Measurements from ENCODE around the gene TEX11.
"Not testable (repeated sequence)": the region's sequence is repeated elsewhere in the genome, so short reads cannot be mapped to it uniquely, and the experiment has no call there.

The TEX11 gene

GRCh38 chrX:70621743-70622142 is 286.8 kb downstream of the TEX11 start:
- no peak overlapping the region for H3K4me3 ChIP-seq
- no peaks in the 10 kb centered on the region for H3K36me3 ChIP-seq (replicated peaks)
- no peak for DNase-seq (ENCODE audit: low spot score in 2 of 2)
- H3K9me3 ChIP-seq = no peaks in the 10 kb centered on the region
- no peaks in the 10 kb centered on the region for H3K4me1 ChIP-seq
- in situ Hi-C loops (cut with MboI; ENCODE audit: low sequenced_read_pairs) = no loop called here
- H3K27me3 ChIP-seq (ENCODE audit: low read depth) = peaks cover 22% of the 10 kb centered on the region

GRCh38 chrX:70618467-70618866 is 290.0 kb downstream of the TEX11 start:
- Histone ChIP-seq H3K4me1 (no peaks in the 10 kb centered on the region), H3K4me3 (no peak overlapping the region), H3K27me3 (ENCODE audit: low read depth) (peaks cover 13% of the 10 kb centered on the region), H3K9me3 (no peaks in the 10 kb centered on the region), H3K36me3 (replicated peaks) (no peaks in the 10 kb centered on the region)
- no peak for DNase-seq (ENCODE audit: low spot score in 2 of 2)
- in situ Hi-C loops (cut with MboI; ENCODE audit: low sequenced_read_pairs) = no loop called here

DNA sequence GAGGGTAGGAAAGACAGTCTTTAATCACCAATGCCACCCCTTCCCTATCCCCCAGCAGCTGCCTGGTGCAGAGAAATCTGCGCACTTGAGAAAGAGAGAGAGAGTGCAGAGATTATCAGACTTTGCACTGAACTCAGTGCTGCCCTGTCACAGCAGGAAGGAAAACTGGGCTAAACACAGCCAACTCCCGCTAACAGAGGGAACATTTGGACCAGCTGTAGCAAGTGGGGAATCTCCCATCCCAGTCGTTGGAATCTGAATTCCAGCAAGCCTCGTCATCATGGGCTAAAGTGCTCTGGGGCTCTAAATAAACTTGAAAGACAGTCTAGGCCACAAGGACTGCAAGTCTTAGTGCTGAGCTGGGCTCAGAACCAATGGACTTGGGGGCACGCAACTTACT is 295.2 kb downstream of the TEX11 start:
- Histone ChIP-seq H3K36me3 (replicated peaks) (no peaks in the 10 kb centered on the region), H3K4me3 (no peak overlapping the region), H3K9me3 (no peaks in the 10 kb centered on the region), H3K27me3 (ENCODE audit: low read depth) (peaks cover 19% of the 10 kb centered on the region), H3K4me1 (no peaks in the 10 kb centered on the region)
- in situ Hi-C loops (cut with MboI; ENCODE audit: low sequenced_read_pairs) = no loop called here
- no peak for DNase-seq (ENCODE audit: low spot score in 2 of 2)

- H3K4me1 ChIP-seq = no peaks in the 10 kb centered on the region
- DNase-seq (ENCODE audit: low spot score in 2 of 2) = no peak
- no peaks in the 10 kb centered on the region for H3K9me3 ChIP-seq
- peaks cover 13% of the 10 kb centered on the region for H3K27me3 ChIP-seq (ENCODE audit: low read depth)
- in situ Hi-C loops (cut with MboI; ENCODE audit: low sequenced_read_pairs) = no loop called here
- no peak overlapping the region for H3K4me3 ChIP-seq
- no peaks in the 10 kb centered on the region for H3K36me3 ChIP-seq (replicated peaks)
These were observed 303.2 kb downstream of the TEX11 start for GRCh38 chrX:70605352-70605751.

DNA sequence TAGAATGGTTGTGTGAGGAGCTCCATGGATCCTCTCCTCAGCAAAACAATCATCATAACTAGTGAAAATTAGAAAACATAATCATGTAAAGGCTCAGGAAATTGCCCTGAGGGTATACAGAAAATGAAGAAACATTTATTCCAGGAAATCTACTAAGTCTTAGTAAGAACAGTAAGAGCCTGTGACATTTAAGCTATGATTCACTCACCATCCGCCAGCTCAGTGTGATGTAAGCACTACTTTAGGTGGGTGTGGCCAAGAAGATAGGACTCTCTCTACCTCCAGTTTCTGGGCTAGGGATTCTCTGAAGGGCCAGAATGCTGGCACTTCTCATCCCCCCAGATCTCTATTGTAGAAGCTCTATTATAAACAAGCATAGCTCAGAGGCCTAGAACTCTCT is 316.4 kb downstream of the TEX11 start:
- Histone ChIP-seq H3K36me3 (replicated peaks) (no peaks in the 10 kb centered on the region), H3K4me3 (no peak overlapping the region), H3K9me3 (no peaks in the 10 kb centered on the region; the same call in 1 of the 2 replicates), H3K27me3 (ENCODE audit: low read depth) (no peaks in the 10 kb centered on the region), H3K4me1 (no peaks in the 10 kb centered on the region)
- in situ Hi-C loops (cut with MboI; ENCODE audit: low sequenced_read_pairs) = no loop called here
- no peak for DNase-seq (ENCODE audit: low spot score in 2 of 2)

DNA sequence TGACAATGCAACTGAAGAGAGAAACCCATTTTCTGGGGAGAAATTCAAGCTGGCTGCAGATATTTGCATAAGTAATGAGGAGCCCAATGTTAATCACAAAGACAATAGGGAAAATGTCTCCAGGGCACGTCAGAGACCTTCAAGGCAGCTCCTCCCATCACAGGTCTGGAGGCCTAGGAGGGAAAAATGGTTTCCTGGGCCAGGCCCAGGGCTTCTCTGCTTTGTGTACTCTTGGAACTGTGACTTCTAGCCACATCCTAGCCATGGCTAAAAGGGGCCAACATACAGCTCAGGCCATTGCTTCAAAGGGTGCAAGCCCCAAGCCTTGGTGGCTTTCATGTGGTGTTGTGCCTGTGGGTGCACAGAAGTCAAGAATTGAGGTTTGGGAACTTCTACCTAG is 321.4 kb downstream of the TEX11 start:
- H3K27me3 ChIP-seq (ENCODE audit: low read depth); H3K4me3 ChIP-seq; H3K4me1 ChIP-seq; H3K36me3 ChIP-seq (replicated peaks); DNase-seq (ENCODE audit: low spot score in 2 of 2); H3K9me3 ChIP-seq; in situ Hi-C loops (cut with MboI; ENCODE audit: low sequenced_read_pairs): not testable (repeated sequence)

DNA sequence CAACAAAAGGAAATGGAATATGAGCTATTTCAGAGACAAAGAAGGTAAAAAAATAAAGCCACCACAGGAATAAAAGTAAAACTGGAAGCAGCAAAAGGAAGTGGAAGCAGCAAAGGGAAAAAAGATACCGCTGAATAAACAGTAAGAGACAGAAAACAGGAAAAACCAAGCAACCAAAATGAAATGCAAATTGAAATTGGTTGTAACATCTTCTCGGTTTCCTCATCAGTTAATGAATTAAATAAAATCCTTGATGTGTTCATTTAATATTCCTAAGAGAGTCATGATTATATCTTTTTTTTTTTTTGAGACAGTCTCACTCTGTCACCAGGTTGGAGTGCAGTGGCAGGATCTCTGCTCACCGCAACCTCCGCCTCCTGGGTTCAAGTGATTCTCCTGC is 331.1 kb downstream of the TEX11 start:
- no peaks in the 10 kb centered on the region for H3K36me3 ChIP-seq (replicated peaks)
- no peaks in the 10 kb centered on the region for H3K27me3 ChIP-seq (ENCODE audit: low read depth)
- DNase-seq (ENCODE audit: low spot score in 2 of 2) = no peak
- H3K4me1 ChIP-seq = no peaks in the 10 kb centered on the region
- H3K9me3 ChIP-seq = no peaks in the 10 kb centered on the region
- H3K4me3 ChIP-seq = no peak overlapping the region
- in situ Hi-C loops (cut with MboI; ENCODE audit: low sequenced_read_pairs) = no loop called here

DNA sequence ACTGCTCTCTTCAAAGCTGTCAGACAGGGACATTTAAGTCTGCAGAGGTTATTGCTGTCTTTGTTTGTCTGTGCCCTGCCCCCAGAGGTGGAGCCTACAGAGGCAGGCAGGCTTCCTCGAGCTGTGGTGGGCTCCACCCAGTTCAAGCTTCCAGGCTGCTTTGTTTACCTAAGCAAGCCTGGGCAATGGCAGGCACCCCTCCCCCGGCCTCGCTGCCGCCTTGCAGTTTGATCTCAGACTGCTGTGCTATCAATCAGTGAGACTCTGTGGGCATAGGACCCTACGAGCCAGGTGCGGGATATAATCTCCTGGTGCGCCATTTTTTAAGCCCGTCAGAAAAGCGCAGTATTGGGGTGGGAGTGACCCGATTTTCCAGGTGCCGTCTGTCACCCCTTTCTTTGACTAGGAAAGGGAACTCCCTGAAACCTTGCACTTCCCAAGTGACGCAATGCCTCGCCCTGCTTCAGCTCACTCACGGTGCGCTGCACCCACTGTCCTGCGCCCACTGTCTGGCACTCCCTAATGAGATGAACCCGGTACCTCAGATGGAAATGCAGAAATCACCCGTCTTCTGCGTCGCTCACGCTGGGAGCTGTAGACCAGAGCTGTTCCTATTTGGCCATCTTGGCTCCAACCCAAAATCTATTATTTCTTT is 338.5 kb downstream of the TEX11 start:
- peak in 1 of 2 experiments; percentile 17 for DNase-seq (ENCODE audit: low spot score in 2 of 2)
- H3K4me3 ChIP-seq; H3K36me3 ChIP-seq (replicated peaks); in situ Hi-C loops (cut with MboI; ENCODE audit: low sequenced_read_pairs); H3K9me3 ChIP-seq; H3K27me3 ChIP-seq (ENCODE audit: low read depth); H3K4me1 ChIP-seq: not testable (repeated sequence)

DNA sequence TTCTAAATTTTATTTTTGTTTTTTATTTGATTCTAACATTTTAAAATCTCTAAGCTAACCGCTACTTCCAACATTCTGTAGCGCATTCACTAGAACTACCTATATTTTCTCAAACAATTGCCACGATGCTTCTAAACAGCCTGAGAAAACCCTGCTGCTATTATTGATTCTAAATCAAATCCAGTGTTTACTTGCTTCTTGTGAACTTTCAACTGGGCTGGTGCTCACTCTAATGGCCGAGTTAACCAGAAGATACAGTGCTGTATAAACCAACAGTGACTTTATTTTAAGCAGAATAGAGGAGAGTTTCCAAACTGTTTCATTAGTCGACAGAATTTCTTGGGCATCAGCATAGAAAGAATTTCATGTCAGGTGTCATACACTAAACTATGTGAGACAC is 353.6 kb downstream of the TEX11 start:
- H3K4me1 ChIP-seq = peaks cover 4% of the 10 kb centered on the region; the same call in 1 of the 2 replicates
- no peaks in the 10 kb centered on the region for H3K36me3 ChIP-seq (replicated peaks)
- H3K27me3 ChIP-seq (ENCODE audit: low read depth) = peaks cover 8% of the 10 kb centered on the region; the same call in 1 of the 2 replicates
- no peaks in the 10 kb centered on the region for H3K9me3 ChIP-seq
- in situ Hi-C loops (cut with MboI; ENCODE audit: low sequenced_read_pairs) = no loop called here
- no peak for DNase-seq (ENCODE audit: low spot score in 2 of 2)
- no peak overlapping the region for H3K4me3 ChIP-seq

GRCh38 chrX:70554523-70554922 is 354.0 kb downstream of the TEX11 start:
- H3K36me3 ChIP-seq (replicated peaks) = no peaks in the 10 kb centered on the region
- peaks cover 8% of the 10 kb centered on the region; the same call in 1 of the 2 replicates for H3K27me3 ChIP-seq (ENCODE audit: low read depth)
- DNase-seq (ENCODE audit: low spot score in 2 of 2) = no peak
- H3K9me3 ChIP-seq = no peaks in the 10 kb centered on the region
- peaks cover 4% of the 10 kb centered on the region; the same call in 1 of the 2 replicates for H3K4me1 ChIP-seq
- no peak overlapping the region for H3K4me3 ChIP-seq
- in situ Hi-C loops (cut with MboI; ENCODE audit: low sequenced_read_pairs) = no loop called here

- peaks cover 4% of the 10 kb centered on the region; the same call in 1 of the 2 replicates for H3K4me1 ChIP-seq
- DNase-seq (ENCODE audit: low spot score in 2 of 2) = peak in 1 of 2 experiments; percentile 33
- peaks cover 8% of the 10 kb centered on the region; the same call in 1 of the 2 replicates for H3K27me3 ChIP-seq (ENCODE audit: low read depth)
- no peaks in the 10 kb centered on the region for H3K9me3 ChIP-seq
- in situ Hi-C loops (cut with MboI; ENCODE audit: low sequenced_read_pairs) = no loop called here
- H3K4me3 ChIP-seq = no peak overlapping the region
- no peaks in the 10 kb centered on the region for H3K36me3 ChIP-seq (replicated peaks)
These were observed 354.4 kb downstream of the TEX11 start for GRCh38 chrX:70554081-70554480.

- in situ Hi-C loops (cut with MboI; ENCODE audit: low sequenced_read_pairs) = no loop called here
These were observed 355.0 kb downstream of the TEX11 start for GRCh38 chrX:70553516-70553915.

GRCh38 chrX:70552130-70552704 is 356.3 kb downstream of the TEX11 start:
- DNase-seq (ENCODE audit: low spot score in 2 of 2) = no peak
- in situ Hi-C loops (cut with MboI; ENCODE audit: low sequenced_read_pairs) = no loop called here
- H3K27me3 ChIP-seq (ENCODE audit: low read depth) = peaks cover 8% of the 10 kb centered on the region; the same call in 1 of the 2 replicates

More at GRCh38 chrX:70553516-70553915, 355.0 kb downstream of the TEX11 start:
- no peak overlapping the region for H3K4me3 ChIP-seq
- peaks cover 4% of the 10 kb centered on the region; the same call in 1 of the 2 replicates for H3K4me1 ChIP-seq
- no peak for DNase-seq (ENCODE audit: low spot score in 2 of 2)
- no peaks in the 10 kb centered on the region for H3K36me3 ChIP-seq (replicated peaks)
- no peaks in the 10 kb centered on the region for H3K9me3 ChIP-seq
- peaks cover 8% of the 10 kb centered on the region; the same call in 1 of the 2 replicates for H3K27me3 ChIP-seq (ENCODE audit: low read depth)

GRCh38 chrX:70549429-70549828 is 359.1 kb downstream of the TEX11 start:
- in situ Hi-C loops (cut with MboI; ENCODE audit: low sequenced_read_pairs) = no loop called here
- no peaks in the 10 kb centered on the region for H3K36me3 ChIP-seq (replicated peaks)
- no peaks in the 10 kb centered on the region for H3K9me3 ChIP-seq
- DNase-seq (ENCODE audit: low spot score in 2 of 2) = no peak
- peaks cover 4% of the 10 kb centered on the region; the same call in 1 of the 2 replicates for H3K4me1 ChIP-seq
- peaks cover 4% of the 10 kb centered on the region; the same call in 1 of the 2 replicates for H3K27me3 ChIP-seq (ENCODE audit: low read depth)
- no peak overlapping the region for H3K4me3 ChIP-seq

More at GRCh38 chrX:70552130-70552704, 356.3 kb downstream of the TEX11 start:
- Histone ChIP-seq H3K4me3 (no peak overlapping the region), H3K9me3 (no peaks in the 10 kb centered on the region), H3K4me1 (peaks cover 4% of the 10 kb centered on the region; the same call in 1 of the 2 replicates), H3K36me3 (replicated peaks) (no peaks in the 10 kb centered on the region)
